NCI-H226 (cell line): ENCODE data around the gene TMEM150C.
"Not testable (repeated sequence)": the region's sequence is repeated elsewhere in the genome, so short reads cannot be mapped to it uniquely, and the experiment has no call there.

Experiments used
- DNase-seq: peaks from one replicate; pipeline ENCODE4 v3.0.0-alpha.2; 2015

Gene TMEM150C

GRCh38 chr4:82567444-82567843 lies 5.7 kb upstream of the TMEM150C start:
- DNase-seq, result no peak

GRCh38 chr4:82562564-82562854 lies 721 bp upstream of the TMEM150C start:
- no peak for DNase-seq

GRCh38 chr4:82560853-82561785 lies 669 bp downstream of the TMEM150C start:
- no peak for DNase-seq

- no peak for DNase-seq
Measured at GRCh38 chr4:82559735-82560120, 2.1 kb downstream of the TMEM150C start.

- not testable (repeated sequence) for DNase-seq
Measured at GRCh38 chr4:82559090-82559734, 2.6 kb downstream of the TMEM150C start.

GRCh38 chr4:82555276-82555675 lies 6.5 kb downstream of the TMEM150C start:
- DNase-seq, result no peak

- no peak for DNase-seq
Measured at GRCh38 chr4:82553020-82553419, 8.8 kb downstream of the TMEM150C start.

- DNase-seq, result no peak
Measured at GRCh38 chr4:82551734-82552133, 10.1 kb downstream of the TMEM150C start.

GRCh38 chr4:82547850-82548249 lies 13.9 kb downstream of the TMEM150C start:
- DNase-seq, result not testable (repeated sequence)

GRCh38 chr4:82543131-82543530 lies 18.7 kb downstream of the TMEM150C start:
- no peak for DNase-seq

GRCh38 chr4:82542642-82543041 lies 19.1 kb downstream of the TMEM150C start:
- DNase-seq, result no peak

GRCh38 chr4:82529322-82529721 lies 32.5 kb downstream of the TMEM150C start:
- DNase-seq, result no peak

GRCh38 chr4:82528868-82529267 lies 32.9 kb downstream of the TMEM150C start:
- no peak for DNase-seq

GRCh38 chr4:82528074-82528473 lies 33.7 kb downstream of the TMEM150C start:
- DNase-seq, result no peak

GRCh38 chr4:82525307-82525911 lies 36.4 kb downstream of the TMEM150C start:
- no peak for DNase-seq

GRCh38 chr4:82524570-82525152 lies 37.1 kb downstream of the TMEM150C start:
- DNase-seq, result no peak

GRCh38 chr4:82523179-82523578 lies 38.6 kb downstream of the TMEM150C start:
- DNase-seq, result no peak

- DNase-seq, result no peak
Measured at GRCh38 chr4:82522472-82522871, 39.3 kb downstream of the TMEM150C start.

GRCh38 chr4:82521283-82521682 lies 40.5 kb downstream of the TMEM150C start:
- DNase-seq, result no peak

GRCh38 chr4:82519776-82520175 lies 42.0 kb downstream of the TMEM150C start:
- DNase-seq, result no peak

- no peak for DNase-seq
Measured at GRCh38 chr4:82519072-82519471, 42.7 kb downstream of the TMEM150C start.

- DNase-seq, result no peak
Measured at GRCh38 chr4:82517043-82517442, 44.7 kb downstream of the TMEM150C start.

- DNase-seq, result no peak
Measured at GRCh38 chr4:82515705-82516104, 46.1 kb downstream of the TMEM150C start.

GRCh38 chr4:82513382-82513781 lies 48.4 kb downstream of the TMEM150C start:
- no peak for DNase-seq
